NB4 (cell line): ENCODE results near the gene GULP1.

Experiments used
- MYC ChIP-seq: IDR thresholded peaks from 2 replicates; pipeline ENCODE4 v1.6.1; 2011; ENCODE audit warnings: low read depth, low read length
- TF ChIP-seq, protein P1 (sequence below): IDR thresholded peaks from one replicate; pipeline ENCODE4 v1.5.1; 2012; ENCODE audit warnings: low read depth, low read length

DNA sequence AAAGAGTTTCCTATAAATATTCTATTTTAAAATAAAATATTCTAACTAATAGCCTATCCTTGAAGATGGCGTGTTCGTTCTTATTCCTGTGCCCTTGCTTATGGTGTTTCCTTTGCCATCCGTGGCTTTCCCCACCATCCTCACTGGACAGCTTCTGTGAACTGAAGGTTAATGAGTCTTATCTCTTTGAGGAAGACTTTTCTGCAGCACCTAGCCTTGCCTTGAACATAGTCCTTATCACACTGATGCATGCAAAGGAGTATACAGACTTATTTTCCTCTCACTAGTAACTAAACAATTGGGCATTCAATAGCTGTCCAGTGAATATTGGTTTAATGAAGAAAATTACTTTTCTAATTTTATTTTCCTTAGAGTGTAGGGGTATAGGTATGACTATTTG, 88.1 kb downstream of the GULP1 start:
- TF ChIP-seq, protein P1, sequence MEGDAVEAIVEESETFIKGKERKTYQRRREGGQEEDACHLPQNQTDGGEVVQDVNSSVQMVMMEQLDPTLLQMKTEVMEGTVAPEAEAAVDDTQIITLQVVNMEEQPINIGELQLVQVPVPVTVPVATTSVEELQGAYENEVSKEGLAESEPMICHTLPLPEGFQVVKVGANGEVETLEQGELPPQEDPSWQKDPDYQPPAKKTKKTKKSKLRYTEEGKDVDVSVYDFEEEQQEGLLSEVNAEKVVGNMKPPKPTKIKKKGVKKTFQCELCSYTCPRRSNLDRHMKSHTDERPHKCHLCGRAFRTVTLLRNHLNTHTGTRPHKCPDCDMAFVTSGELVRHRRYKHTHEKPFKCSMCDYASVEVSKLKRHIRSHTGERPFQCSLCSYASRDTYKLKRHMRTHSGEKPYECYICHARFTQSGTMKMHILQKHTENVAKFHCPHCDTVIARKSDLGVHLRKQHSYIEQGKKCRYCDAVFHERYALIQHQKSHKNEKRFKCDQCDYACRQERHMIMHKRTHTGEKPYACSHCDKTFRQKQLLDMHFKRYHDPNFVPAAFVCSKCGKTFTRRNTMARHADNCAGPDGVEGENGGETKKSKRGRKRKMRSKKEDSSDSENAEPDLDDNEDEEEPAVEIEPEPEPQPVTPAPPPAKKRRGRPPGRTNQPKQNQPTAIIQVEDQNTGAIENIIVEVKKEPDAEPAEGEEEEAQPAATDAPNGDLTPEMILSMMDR: no peak
- no peak for TF ChIP-seq MYC
